GM21717 (cell line): Measurements from ENCODE around the gene MOB3B.

Source experiments
- ATAC-seq: cut with Tn5 transposase; IDR thresholded peaks from one replicate; pipeline ENCODE4 v1.9.1; 2021; ENCODE audit warnings: mild to moderate bottlenecking, moderate library complexity; ENCODE audit not compliant: unreplicated experiment

The MOB3B gene

DNA sequence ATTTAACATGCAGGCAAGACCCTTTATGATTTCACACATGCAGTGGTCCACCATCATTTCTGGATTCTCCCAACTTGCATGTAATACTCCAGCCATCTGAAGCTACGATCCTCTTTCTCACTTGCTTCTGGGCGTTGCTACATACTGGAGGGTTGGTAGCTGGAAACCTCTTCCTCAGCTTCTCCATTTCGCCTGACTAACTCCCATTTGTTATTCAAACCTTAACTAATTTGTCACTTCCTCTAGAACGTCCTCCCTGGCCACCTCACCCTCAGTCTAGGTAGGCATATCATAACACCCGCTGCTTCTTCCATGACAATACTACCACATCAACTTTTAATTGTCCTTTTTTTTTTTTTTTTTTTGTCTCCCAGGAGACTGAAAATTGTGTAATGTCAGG, 160.0 kb downstream of the MOB3B start:
- no peak for ATAC-seq

- no peak for ATAC-seq
Measured at GRCh38 chr9:27368316-27368985, 161.2 kb downstream of the MOB3B start.

DNA sequence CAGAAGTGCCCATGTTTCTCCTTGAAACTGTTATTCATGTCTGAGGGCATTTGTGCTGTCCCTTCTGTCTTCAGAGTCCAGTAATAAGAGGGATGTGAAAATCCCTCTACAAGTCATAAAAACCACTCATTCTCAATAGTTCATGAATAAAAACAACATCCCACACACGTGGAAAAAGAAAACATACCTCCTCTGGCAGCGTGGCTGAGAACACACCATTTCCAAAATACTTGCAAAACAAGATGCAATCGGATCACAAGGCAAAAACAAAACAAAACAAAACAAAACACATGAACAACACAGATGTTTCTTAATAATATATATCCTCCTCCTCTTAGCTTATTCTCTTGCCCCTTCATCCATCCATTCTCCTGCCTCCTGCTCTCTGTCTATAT, 161.7 kb downstream of the MOB3B start:
- ATAC-seq = no peak

DNA sequence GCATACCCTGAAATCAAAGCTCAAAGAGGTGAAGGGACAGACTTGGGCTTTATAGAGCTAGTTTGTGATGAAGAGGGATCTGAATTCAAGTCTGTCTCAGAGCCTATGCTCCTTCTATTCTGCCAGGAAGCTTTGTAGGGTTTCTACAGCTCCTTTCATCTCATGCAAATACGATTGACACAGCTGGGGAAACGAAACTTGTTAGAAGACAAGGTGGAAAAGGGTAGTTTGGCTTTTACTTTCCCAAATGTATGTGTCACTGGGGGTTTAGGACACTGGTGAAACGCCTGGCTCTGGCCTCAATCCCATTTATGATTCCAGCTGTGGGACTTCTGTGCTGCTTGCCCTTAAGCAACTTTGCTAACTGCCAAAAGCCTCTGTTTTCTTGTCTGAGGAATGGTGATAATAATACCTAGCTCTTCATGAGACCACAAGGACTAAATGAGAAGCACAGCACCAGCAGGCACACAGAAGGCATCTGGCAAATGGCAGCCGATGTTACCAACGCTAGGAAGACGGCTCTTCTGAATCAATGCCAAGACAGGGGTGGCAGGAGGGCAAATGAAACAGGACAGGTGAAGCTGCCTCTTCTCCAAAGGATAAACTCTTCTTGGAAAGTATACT, 162.3 kb downstream of the MOB3B start:
- peak; percentile 80 for ATAC-seq

DNA sequence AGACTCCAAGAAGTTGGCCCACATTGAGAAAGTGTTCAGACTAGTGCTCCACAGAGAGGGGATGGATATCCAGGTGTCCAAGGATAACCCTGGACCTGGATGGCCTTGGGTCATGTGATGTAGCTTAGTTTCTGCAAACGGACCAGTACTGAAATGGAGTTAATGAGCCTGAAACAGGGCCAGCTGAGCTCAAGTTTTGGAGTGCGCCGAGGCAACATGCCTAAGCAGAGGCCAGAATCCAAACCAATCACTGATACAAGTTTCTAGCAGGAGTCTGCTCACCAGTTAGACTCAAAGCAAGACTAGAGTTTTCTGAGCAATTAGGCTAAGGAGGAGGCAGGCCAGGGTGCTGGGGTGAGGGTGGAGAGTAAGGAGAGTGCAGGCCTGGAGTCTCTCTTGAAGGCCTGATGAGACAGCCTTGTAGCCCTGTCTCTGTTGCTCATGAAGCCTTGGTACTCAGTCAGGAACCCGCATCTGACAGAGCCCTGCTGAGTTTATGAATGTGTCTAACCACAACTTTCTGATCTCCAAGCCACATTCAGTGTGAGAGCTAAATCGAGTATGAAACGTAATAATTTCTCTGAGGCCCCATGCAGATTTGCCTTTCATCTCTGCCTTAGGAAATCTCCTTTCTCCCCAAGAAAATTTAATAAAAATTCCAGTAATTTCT, 163.8 kb downstream of the MOB3B start:
- peak; percentile 85 for ATAC-seq

DNA sequence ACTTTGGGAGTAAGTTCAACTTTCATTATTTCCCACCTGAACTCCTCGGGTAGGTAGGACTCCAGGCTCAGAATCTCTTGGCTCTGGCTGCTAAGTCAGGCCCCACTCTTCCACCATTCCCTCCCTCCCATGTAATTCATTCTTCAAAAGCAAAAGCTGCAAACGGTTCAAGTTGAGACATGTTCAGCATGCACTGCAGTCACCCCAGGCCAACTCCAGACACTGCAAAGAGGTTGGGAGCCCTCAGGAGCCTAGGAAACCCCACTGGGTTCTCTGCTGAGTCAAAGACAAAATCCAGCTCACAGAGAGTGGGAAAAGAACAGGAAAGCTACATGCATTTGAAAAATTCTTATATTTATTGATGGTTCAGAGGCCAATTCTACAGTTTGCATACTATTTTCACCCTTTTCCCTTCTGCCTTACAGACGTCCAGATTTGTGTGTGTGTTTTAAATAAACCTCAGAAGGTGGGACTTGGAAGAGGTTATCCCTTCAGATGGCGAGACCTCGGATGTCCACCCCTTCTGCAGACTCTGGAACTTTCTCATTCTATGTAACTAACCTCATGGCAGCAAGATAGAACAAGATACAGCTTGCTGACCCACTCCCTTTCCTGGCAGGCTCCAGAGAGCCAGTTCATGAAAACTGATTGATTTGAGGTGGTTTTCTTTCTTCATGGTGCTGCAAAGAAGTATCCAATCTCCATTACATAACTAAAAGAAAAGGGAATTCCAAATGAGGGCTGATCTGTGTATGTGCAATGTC, 167.0 kb downstream of the MOB3B start:
- ATAC-seq = no peak

- no peak for ATAC-seq
Measured at GRCh38 chr9:27361492-27361891, 168.1 kb downstream of the MOB3B start.

DNA sequence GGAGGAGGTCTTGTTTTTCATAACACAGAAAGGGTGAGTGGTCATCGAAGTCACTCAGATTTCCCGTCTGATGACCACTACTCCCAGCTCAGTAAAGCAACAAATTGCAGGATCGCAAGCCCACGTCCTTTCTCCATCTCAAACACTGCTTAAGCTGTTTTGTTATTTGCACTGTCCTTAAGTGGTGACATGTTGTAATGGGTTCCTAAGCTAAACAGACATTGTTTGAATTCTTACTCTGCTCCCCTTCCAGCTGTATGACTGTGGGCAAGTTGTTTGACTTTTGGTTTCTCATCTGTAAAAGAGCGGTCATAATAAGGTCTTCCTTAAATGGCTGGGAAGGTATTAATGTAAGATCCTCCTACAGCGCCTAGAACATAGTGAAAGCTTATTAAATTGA, 169.9 kb downstream of the MOB3B start:
- no peak for ATAC-seq

GRCh38 chr9:27358007-27358406, 171.6 kb downstream of the MOB3B start:
- no peak for ATAC-seq

- no peak for ATAC-seq
Measured at GRCh38 chr9:27356446-27356845, 173.2 kb downstream of the MOB3B start.

DNA sequence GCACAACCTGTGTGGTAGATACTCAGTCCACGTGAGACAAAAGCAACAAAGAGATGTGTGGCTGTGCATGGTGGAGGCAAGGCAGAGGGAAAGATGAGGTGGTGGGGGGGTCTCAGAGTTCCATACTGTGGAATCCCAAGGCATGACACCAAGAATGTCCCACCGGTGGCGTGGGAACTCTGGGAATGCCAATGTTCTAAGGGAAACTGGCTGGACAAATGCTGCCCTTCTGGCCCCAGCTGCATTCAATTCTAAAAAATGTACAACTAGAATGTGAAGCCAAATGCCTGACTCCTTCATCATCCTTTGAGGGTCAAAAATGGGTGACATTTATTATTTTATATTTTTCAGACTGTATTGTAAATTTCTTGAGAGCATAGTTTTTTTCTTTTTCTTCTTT, 174.4 kb downstream of the MOB3B start:
- ATAC-seq = no peak

- peak; percentile 68 for ATAC-seq
Measured at GRCh38 chr9:27353474-27354229, 176.0 kb downstream of the MOB3B start.

DNA sequence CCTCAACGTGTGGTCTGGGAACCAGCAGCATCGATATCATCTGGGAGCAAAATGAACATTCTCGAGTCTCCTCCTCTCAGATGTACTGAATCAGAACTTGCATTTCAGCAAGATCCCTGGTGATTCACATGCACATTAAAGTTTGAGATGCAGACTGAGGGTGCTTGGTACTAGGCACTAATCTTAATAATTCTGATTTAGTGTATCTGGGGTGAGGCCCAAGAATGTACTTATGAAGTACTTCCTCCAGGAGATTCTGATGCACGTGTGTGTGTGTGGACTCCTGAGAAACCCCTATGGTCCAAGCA, 176.5 kb downstream of the MOB3B start:
- no peak for ATAC-seq

- ATAC-seq = peak; percentile 64
Measured at GRCh38 chr9:27352457-27353165, 177.0 kb downstream of the MOB3B start.

- no peak for ATAC-seq
Measured at GRCh38 chr9:27351438-27351837, 178.2 kb downstream of the MOB3B start.

DNA sequence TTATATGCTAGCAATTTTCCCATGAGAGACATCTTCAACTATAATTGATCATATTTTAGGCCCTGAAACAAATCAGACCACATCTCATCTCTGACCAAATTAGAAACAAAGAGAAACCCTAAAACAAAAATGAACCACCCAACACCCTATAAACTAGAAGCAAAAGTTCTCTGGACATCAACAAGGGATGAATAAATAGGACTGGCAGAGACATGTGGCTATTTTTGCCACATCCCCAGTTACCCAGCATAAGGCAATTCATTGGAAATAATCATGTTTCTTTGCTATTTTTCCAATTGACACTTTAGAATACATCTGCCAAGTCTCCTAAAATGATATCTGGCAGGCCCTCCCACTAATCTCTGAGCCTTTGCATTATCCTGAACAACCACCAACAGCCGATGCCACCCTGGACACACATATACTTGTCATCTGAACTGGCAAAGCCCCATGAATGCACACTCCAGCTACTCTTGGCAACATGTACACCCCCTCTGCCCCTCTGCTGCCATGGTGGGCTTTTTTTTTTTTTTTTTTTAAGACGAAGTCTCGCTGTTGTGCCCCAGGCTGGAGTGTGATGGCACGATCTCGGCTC, 179.1 kb downstream of the MOB3B start:
- no peak for ATAC-seq

GRCh38 chr9:27349698-27350080, 179.9 kb downstream of the MOB3B start:
- ATAC-seq = no peak

- ATAC-seq = no peak
Measured at GRCh38 chr9:27348785-27349697, 180.6 kb downstream of the MOB3B start.

DNA sequence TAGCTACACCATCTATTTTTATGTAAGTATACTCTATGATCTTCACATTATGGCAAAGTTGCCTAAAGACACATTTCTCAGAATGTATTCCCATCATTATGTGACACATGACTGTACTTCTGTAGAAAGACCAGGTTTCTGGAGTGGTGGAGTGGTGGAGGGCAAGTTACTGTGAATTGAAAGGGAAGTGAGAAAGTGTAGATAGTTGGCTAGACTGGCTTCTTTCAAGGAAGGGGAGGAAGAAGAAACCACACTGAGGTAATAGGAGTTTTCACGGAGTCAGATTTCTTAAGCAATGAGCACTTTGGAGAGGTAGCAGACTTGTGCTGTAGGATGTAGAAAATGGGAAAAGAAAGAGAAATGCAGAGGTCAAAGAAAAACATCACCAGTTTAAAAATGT, 181.7 kb downstream of the MOB3B start:
- ATAC-seq = no peak
